Fibroblast of lung (primary cell): ENCODE measurements around the gene SDR42E1. TPM values are rescaled to one million over a fixed set of nuclear protein-coding genes. Genes with fewer than 3 reads are reported as not detected.

Source experiments
- DNase-seq, 2 donors: peaks; one replicate each; pipeline versions ENCODE4 v3.0.0 to v3.0.0-alpha.2; 2010; ENCODE audit warnings: low read depth in 2 of 2
- H2AFZ ChIP-seq: 2 replicates; pipeline ENCODE4 v1.5.1; 2012; ENCODE audit warnings: low read length, control low read depth, inconsistent platforms
- H3K27ac ChIP-seq: 2 replicates; pipeline ENCODE4 v1.5.1; 2011; ENCODE audit warnings: low read length, control low read depth; ENCODE audit not compliant: insufficient read depth
- H3K27me3 ChIP-seq: 2 replicates; pipeline ENCODE4 v1.5.1; 2011; ENCODE audit warnings: mild to moderate bottlenecking, low read length; ENCODE audit not compliant: control insufficient read depth, insufficient read depth
- H3K36me3 ChIP-seq: 2 replicates; pipeline ENCODE4 v1.5.1; 2011; ENCODE audit warnings: low read length; ENCODE audit not compliant: control insufficient read depth, insufficient read depth
- H3K4me1 ChIP-seq: 2 replicates; pipeline ENCODE4 v1.5.1; 2011; ENCODE audit warnings: low read length; ENCODE audit not compliant: control insufficient read depth, insufficient read depth; ENCODE audit errors: extremely low read depth
- H3K4me2 ChIP-seq: 2 replicates; pipeline ENCODE4 v1.5.1; 2011; ENCODE audit warnings: low read length, control low read depth; ENCODE audit not compliant: insufficient read depth; ENCODE audit errors: extremely low read depth
- H3K4me3 ChIP-seq, 4 experiments: fragments of 200-600 bp in 1 of 4; sonication (generic) in 1 of 4; replicated peaks in 1 of 4; 2 replicates each; pipeline ENCODE4 v1.5.1; 2011 to 2016; ENCODE audit warnings: low read length in 4 of 4, low read depth in 3 of 4, mild to moderate bottlenecking in 3 of 4, control low read depth in 2 of 4, inconsistent platforms in 1 of 4, mixed read lengths in 1 of 4; ENCODE audit not compliant: insufficient read depth in 1 of 4; ENCODE audit errors: control extremely low read depth in 1 of 4
- H3K79me2 ChIP-seq: 2 replicates; pipeline ENCODE4 v1.5.1; 2012; ENCODE audit warnings: mild to moderate bottlenecking, low read length, inconsistent platforms; ENCODE audit not compliant: control insufficient read depth, insufficient read depth
- H3K9ac ChIP-seq: 2 replicates; pipeline ENCODE4 v1.5.1; 2011; ENCODE audit warnings: mild to moderate bottlenecking, low read length, control low read depth; ENCODE audit not compliant: insufficient read depth
- H3K9me3 ChIP-seq: 2 replicates; pipeline ENCODE4 v1.5.1; 2012; ENCODE audit warnings: low read depth, low read length; ENCODE audit not compliant: control insufficient read depth, insufficient read depth
- H4K20me1 ChIP-seq: 2 replicates; pipeline ENCODE4 v1.5.1; 2011; ENCODE audit warnings: low read length; ENCODE audit not compliant: control insufficient read depth, insufficient read depth; ENCODE audit errors: extremely low read depth
- EZH2 ChIP-seq: IDR thresholded peaks from 2 replicates; pipeline ENCODE4 v1.5.1; 2012; ENCODE audit warnings: low read length, control low read depth, mild to moderate bottlenecking; ENCODE audit errors: missing control alignments
- polyA plus RNA-seq, 2 donors: library from polyadenylated mRNA; depleted of rRNA in 1 of 2; stranded (reverse) in 1 of 2; unstranded in 1 of 2; fragments of >200 nt; gene quantifications; 2 replicates each; pipeline ENCODE4 v1.2.1, GENCODE V29; 2011 to 2012; ENCODE audit warnings: missing spikeins in 1 of 2
- total RNA-seq: library from RNA; depleted of rRNA; stranded (reverse); fragments of >200 nt; gene quantifications from 2 replicates; pipeline ENCODE4 v1.2.1, GENCODE V29; 2014
- TF ChIP-seq, protein P1 (sequence below), 2 donors: IDR thresholded peaks in 1 of 2; conservative IDR thresholded peaks in 1 of 2; 1 replicate in 1 of 2; 2 replicates in 1 of 2; pipeline ENCODE4 v1.5.1; 2011 to 2012; ENCODE audit warnings: low read length in 2 of 2, control low read depth in 1 of 2, inconsistent platforms in 1 of 2, low read depth in 1 of 2, mild to moderate bottlenecking in 1 of 2

The SDR42E1 gene
- total and polyA plus RNA-seq, 2 donors (not counting 1 experiment from before 2014, with no cell fraction given), result 1.0 to 1.8 TPM

DNA sequence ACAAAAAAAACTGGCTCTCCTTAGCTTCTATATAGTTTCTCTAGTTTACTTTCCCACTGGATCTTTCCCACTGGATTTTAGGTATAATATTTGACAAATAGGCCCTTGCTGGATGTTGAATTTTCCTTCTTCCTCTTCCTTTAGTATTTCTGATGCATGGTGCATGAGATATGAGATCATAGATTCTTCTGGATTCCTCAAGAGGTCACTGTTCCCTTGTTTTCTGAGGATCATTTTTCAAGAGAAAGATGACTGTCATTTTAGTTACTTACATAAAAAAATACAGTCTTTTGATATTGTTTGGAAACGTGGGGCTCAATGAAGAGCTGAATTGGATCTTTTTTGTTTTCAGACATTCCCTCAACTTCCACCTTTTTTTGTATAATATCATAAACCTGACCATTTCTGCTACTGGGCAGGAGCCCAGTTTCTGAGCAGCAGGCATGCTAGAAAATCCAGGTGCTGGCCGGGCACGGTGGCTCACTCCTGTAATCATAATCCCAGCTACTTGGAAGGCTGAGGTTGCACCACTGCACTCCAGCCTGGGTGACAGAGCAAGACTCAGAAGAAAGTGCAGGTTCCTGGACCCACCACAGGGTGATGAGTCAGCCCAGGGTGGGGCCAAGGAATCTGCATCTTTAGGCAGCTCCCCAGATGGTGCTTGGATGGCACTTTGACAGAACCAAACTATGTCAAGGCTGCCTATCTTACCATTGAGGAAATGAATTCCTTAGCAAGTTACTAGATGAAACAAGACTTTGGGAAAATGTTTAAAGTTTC is 70.3 kb downstream of the SDR42E1 start:
- peak; percentile 73 to 87 for DNase-seq
- H4K20me1 ChIP-seq, result no peaks in the 10 kb centered on the region
- H3K9ac ChIP-seq, result no peak overlapping the region
- peaks cover 4% of the 10 kb centered on the region for H3K4me1 ChIP-seq
- TF ChIP-seq EZH2, result no peak
- TF ChIP-seq, protein P1, sequence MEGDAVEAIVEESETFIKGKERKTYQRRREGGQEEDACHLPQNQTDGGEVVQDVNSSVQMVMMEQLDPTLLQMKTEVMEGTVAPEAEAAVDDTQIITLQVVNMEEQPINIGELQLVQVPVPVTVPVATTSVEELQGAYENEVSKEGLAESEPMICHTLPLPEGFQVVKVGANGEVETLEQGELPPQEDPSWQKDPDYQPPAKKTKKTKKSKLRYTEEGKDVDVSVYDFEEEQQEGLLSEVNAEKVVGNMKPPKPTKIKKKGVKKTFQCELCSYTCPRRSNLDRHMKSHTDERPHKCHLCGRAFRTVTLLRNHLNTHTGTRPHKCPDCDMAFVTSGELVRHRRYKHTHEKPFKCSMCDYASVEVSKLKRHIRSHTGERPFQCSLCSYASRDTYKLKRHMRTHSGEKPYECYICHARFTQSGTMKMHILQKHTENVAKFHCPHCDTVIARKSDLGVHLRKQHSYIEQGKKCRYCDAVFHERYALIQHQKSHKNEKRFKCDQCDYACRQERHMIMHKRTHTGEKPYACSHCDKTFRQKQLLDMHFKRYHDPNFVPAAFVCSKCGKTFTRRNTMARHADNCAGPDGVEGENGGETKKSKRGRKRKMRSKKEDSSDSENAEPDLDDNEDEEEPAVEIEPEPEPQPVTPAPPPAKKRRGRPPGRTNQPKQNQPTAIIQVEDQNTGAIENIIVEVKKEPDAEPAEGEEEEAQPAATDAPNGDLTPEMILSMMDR (conservative IDR thresholded peaks at IDR 0.05 in 1 of 2, IDR thresholded peaks at IDR 0.05 in 1 of 2; ENCODE audit: low read depth in 1 of 2, low read length in 2 of 2), result peak; percentile 35 to 55
- H3K79me2 ChIP-seq, result no peaks in the 10 kb centered on the region
- H3K36me3 ChIP-seq, result no peaks in the 10 kb centered on the region
- H3K4me3 ChIP-seq, result no peak overlapping the region
- no peak overlapping the region for H3K27ac ChIP-seq
- no peak overlapping the region for H2AFZ ChIP-seq
- H3K9me3 ChIP-seq, result no peaks in the 10 kb centered on the region
- no peak overlapping the region for H3K4me2 ChIP-seq
- H3K27me3 ChIP-seq, result peaks cover 4% of the 10 kb centered on the region

DNA sequence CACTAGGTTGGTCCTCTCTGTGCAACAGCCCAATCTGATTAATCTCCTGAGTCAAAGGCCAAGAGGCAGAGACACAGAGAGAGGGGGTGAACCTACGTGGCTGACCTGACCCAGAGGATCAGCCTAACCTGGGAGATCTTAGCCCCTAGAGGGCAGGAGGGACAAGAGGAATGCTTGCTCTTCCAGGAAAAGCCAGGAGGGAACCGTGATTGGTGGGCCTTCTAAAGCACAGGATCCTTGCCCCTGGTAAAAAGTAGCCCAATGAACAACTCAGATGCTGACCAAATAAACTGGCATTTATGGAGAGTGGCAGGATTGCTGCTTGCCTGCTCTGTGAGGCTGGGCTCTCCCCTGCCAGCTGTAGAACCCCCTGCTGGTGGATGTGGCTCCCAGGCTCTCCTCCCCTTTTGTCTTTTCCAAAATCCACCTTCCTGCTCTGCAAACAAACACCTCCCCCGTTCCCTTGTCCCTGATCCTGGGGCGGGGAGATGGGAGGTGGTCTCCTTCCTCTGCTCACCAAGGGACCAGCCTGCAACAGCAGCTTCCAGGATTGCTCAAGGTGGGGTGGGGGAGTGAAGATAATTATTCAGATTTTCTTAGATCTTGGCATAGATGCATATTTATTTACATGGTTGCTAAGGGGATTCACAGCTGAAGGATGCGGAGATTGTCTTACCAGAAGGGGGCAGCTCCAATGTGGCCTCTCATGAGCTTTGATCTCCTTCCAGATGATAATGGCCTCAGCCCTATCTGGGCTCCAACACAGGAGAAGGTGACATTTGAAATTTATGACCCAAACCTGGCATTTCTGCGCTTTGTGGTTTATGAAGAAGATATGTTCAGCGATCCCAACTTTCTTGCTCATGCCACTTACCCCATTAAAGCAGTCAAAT is 71.9 kb downstream of the SDR42E1 start:
- H3K79me2 ChIP-seq, result no peaks in the 10 kb centered on the region
- H4K20me1 ChIP-seq, result no peaks in the 10 kb centered on the region
- TF ChIP-seq, protein P1 (conservative IDR thresholded peaks at IDR 0.05 in 1 of 2, IDR thresholded peaks at IDR 0.05 in 1 of 2; ENCODE audit: low read depth in 1 of 2, low read length in 2 of 2), result peak in 1 of 2 donors; percentile 5
- no peak for TF ChIP-seq EZH2
- no peaks in the 10 kb centered on the region for H3K9me3 ChIP-seq
- H3K27me3 ChIP-seq, result peaks cover 4% of the 10 kb centered on the region
- H2AFZ ChIP-seq, result no peak overlapping the region
- H3K4me2 ChIP-seq, result no peak overlapping the region
- DNase-seq, result no peak
- H3K9ac ChIP-seq, result no peak overlapping the region
- peaks cover 4% of the 10 kb centered on the region for H3K4me1 ChIP-seq
- no peak overlapping the region for H3K4me3 ChIP-seq
- H3K27ac ChIP-seq, result no peak overlapping the region
- no peaks in the 10 kb centered on the region for H3K36me3 ChIP-seq

Other genes with a start within 250 kb of the SDR42E1 start
- 0.66 and 0.77 TPM in 2 replicates for gene PLCG2, start 232.2 kb downstream of the SDR42E1 start, total RNA-seq
- gene PLCG2, start 232.2 kb downstream of the SDR42E1 start, polyA plus RNA-seq, result 0.27 and 0.53 TPM in 2 replicates
- 0.33 TPM in 1 of 2 replicates, not detected in the other for gene HSD17B2, start 23.8 kb upstream of the SDR42E1 start, total RNA-seq
- gene HSD17B2, start 23.8 kb upstream of the SDR42E1 start, polyA plus RNA-seq, result 1.6 and 8.0 TPM in 2 replicates
- gene MPHOSPH6, start 158.8 kb upstream of the SDR42E1 start, total RNA-seq, result 19.5 and 30.4 TPM in 2 replicates
- gene MPHOSPH6, start 158.8 kb upstream of the SDR42E1 start, polyA plus RNA-seq, result 36.5 and 57.4 TPM in 2 replicates